Measurements from ENCODE around the gene RBBP4. TPM values are rescaled to one million over a fixed set of nuclear protein-coding genes. Genes with fewer than 3 reads are reported as not detected.

Gene RBBP4
- total and polyA plus RNA-seq, 2 of the 13 experiments (the other 11 are each of a cell fraction or from before 2014, with no cell fraction given) = 64.4 to 166 TPM

GRCh38 chr1:32701951-32702598 lies 51.1 kb downstream of the RBBP4 start:
- WGBS (ENCODE audit: low lambda C conversion rate) = 11% methylated on average over 3 of the region's 27 CpGs
- DNase-seq (ENCODE audit: low spot score) = no peak
- Histone ChIP-seq H3K9ac (ENCODE audit: insufficient read depth, low read depth, low read length) (no peak overlapping the region), H3K4me1 (ENCODE audit: insufficient read depth, low read length) (peaks cover 32% of the 10 kb centered on the region), H3K27ac (ENCODE audit: extremely low read length, insufficient read depth, low read length) (no peak overlapping the region), H3K4me2 (ENCODE audit: low read depth, low read length) (peak overlapping the region; percentile 94), H3K79me2 (ENCODE audit: insufficient read depth, low read length) (no peaks in the 10 kb centered on the region), H3K9me3 (ENCODE audit: low read length) (no peaks in the 10 kb centered on the region), H4K20me1 (ENCODE audit: insufficient read depth, low read length) (no peaks in the 10 kb centered on the region), H3K36me3 (replicated peaks in 1 of 2; ENCODE audit: control insufficient read depth in 1 of 2, insufficient read depth in 2 of 2, low read length in 2 of 2) (no peaks in the 10 kb centered on the region), H3K4me3 (replicated peaks in 1 of 3; ENCODE audit: insufficient read depth in 1 of 3, low read depth in 2 of 3, low read length in 3 of 3) (peak overlapping the region; percentile 61 to 72 (median 62); a peak in 4 of 6 replicates), H2AFZ (ENCODE audit: low read length) (no peak overlapping the region), H3K27me3 (ENCODE audit: control insufficient read depth in 1 of 2, insufficient read depth in 2 of 2, low read length in 2 of 2) (peaks cover 6 to 37% of the 10 kb centered on the region in 2 experiments)
- in situ Hi-C loops (cut with HindIII; ENCODE audit: extremely low pct_ligation_motif_present, low pct_unique_long_range_greater_than_20kb) = no loop called here
- FAIRE-seq = no peak
- intact Hi-C loops (cut with micrococcal nuclease; ENCODE audit: unreplicated experiment) = no loop called here
- peak; percentile 42 for ATAC-seq
- CTCF ChIA-PET (ENCODE audit: low intra/inter-chr PET ratio, low total read pairs) = no interaction called here
- POLR2A ChIA-PET = interaction anchor here (0.8 to 1.8 kb wide), 3 partner anchors 10 to 253 kb away, joined by 3 to 4 read pairs (median 3); partner anchors contain the start of gene RBBP4
- no TSS peak for BruUV-seq (replicated peaks)
- TF ChIP-seq TCF12 (IDR thresholded peaks at IDR 0.05) = no peak
- no peak for TF ChIP-seq TCF12 (CRISPR knock-in tag; IDR thresholded peaks at IDR 0.05)
- TF ChIP-seq ISX (CRISPR knock-in tag; conservative IDR thresholded peaks at IDR 0.05) = no peak
- TF ChIP-seq JARID2 (CRISPR knock-in tag; IDR thresholded peaks at IDR 0.05; ENCODE audit: insufficient replicate concordance) = no peak
- no peak for TF ChIP-seq ZBTB21 (CRISPR knock-in tag; IDR thresholded peaks at IDR 0.05)
- peak; percentile 58; the same call in 1 of the 2 replicates for TF ChIP-seq ZNF652 (CRISPR knock-in tag; IDR thresholded peaks at IDR 0.05; ENCODE audit: borderline replicate concordance, low read depth)
- no peak for TF ChIP-seq ZFYVE20 (CRISPR knock-in tag; IDR thresholded peaks at IDR 0.05; ENCODE audit: borderline replicate concordance, low read depth)
- TF ChIP-seq FOXJ3 (CRISPR knock-in tag; IDR thresholded peaks at IDR 0.05; ENCODE audit: borderline replicate concordance) = no peak
- TF ChIP-seq MED13 (CRISPR knock-in tag; IDR thresholded peaks at IDR 0.05) = no peak
- 0 out of 2 replicates have a peak, but pooled peaks have one; percentile 36 for TF ChIP-seq EZH2 (conservative IDR thresholded peaks at IDR 0.05; ENCODE audit: low read depth, low read length)
- 0 out of 2 replicates have a peak, but pooled peaks have one; percentile 3 for TF ChIP-seq SAP130 (CRISPR knock-in tag; IDR thresholded peaks at IDR 0.05; ENCODE audit: low read depth)
- TF ChIP-seq PRDM10 (CRISPR knock-in tag; IDR thresholded peaks at IDR 0.05; ENCODE audit: low read depth) = no peak
- TF ChIP-seq EHMT2 (IDR thresholded peaks at IDR 0.05; ENCODE audit: borderline replicate concordance, low read depth, low read length) = no peak
